GM18868 (cell line): Measurements from ENCODE around the gene AGT.

Experiments
- ATAC-seq: cut with Tn5 transposase; IDR thresholded peaks from one replicate; pipeline ENCODE4 v1.9.1; 2021; ENCODE audit warnings: mild to moderate bottlenecking, moderate library complexity; ENCODE audit not compliant: unreplicated experiment

Gene AGT

DNA sequence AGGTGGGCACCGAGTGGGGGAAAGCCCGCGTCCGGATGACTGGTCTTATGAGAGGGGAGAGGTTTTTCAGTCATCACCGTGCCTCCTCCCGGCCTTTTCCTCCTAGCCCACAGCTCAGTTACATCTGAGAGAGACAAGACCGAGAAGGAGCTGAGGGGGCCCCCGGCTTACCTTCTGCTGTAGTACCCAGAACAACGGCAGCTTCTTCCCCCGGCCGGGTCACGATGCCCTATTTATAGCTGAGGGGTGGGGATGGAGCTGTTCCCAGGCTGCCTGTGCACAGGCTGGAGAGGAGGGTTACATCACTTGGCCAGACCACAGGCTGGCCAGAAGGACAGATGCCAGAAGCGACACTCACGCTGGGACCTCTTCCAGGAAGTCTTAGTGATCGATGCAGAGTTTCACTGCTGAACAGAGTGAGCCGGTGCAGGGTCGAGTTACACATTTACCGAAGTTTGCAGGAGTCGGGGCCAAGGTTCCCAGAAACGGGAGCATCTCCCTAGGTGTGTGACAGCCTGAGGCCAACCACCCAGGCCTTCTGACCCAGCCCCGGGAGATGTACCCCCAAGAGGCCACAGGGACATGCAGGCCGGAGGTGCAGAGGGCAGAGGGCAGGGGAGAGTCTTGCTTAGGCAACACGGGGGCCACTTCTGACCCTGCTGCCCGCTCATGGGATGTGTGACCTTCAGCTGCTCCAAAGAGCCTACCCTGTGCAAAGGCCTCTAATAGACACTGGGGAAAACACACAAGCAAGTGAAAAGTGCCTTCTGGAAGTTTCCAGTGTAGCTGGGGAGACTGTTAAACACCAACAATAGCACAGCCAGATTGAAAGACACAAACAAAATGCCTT is at the start of gene AGT:
TSS of gene AGT (minus strand) at position 208 of the 850 bp plus-strand sequence. CDS start 3,299 bp downstream, outside the sequence.
- no peak for ATAC-seq

DNA sequence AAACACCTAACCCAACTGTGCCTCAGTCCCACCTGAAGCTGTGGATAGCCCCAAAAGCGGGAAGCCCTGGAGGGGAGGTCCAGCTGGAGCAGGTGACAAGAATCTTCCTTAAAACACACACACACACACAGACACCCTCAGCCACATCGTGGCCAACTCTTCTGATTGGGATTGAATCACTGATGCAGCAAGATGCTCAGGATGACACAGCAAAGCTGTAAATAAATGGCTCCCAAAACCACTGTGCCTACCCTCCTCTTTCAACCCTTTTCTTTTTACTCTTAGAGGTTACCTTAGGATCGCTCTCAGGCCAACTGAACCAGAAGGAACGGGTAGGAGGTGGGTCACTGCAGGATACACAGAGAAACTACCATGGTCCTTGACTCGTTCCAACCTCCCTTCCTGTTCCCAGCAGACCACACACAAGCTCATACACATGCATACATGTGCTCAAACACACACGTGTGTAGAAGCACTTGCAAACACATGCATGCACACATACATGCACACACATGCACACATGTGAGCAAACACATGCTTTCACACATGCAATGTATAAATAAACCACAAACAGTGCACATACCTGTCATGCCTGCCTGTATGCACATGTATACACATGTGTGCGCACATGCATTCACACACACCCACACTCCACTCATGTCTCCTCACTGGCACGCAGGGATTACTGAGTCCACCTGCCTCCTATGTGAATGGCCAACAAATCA is 47.7 kb upstream of the AGT start:
- no peak for ATAC-seq

DNA sequence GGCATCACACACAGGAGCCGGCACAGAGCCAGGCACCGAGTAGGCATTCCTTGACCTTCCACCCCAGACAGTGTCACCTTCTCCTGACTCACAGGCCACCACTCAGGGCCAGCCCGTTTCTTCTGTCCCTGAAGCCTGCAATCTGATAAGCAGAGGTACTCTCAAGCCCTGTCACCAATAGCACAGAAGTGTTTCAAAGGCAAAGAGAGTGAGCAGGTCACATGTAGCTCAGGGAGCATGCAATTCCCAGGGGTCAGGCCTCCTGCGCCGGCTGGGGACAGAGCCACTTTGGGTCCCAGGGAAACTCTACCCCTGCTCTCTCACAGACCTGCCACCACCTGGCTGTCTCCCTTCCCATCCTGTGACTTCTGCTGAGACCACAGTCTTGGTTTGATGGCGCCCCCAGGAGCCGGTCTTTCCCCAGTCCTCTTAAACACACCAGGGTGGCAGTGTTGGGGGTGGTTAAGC is 46.5 kb upstream of the AGT start:
- ATAC-seq, result no peak

DNA sequence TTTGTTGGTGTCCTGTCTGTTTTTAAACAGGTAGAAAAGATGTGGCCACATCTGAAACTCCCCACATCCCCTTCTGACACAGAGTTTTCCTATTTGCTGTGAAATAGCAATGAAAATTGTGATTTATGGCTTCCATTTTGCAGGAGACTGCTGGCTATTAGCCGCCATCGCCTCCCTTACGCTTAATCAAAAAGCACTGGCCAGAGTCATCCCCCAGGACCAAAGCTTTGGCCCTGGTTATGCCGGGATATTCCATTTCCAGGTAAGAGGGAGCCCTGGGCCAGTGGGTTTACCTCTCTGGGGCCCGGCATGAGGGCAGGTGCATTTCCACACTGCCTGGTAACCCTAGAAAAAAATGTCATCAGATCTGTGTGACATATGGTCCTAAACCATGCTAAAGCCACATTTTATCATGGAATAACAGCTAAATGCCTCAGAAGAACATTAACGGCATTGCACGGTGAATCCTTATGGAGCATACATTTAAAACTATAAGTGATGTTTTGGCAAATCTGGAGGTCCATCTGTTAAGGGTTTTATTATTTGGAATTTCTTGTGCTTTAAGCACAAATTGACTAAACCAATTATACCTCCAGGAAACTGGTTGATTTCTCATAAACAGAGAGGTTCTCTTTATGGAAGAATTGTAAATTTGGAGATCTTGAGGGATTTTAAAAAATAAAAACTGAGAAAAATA is 45.6 kb upstream of the AGT start:
- ATAC-seq, result no peak

DNA sequence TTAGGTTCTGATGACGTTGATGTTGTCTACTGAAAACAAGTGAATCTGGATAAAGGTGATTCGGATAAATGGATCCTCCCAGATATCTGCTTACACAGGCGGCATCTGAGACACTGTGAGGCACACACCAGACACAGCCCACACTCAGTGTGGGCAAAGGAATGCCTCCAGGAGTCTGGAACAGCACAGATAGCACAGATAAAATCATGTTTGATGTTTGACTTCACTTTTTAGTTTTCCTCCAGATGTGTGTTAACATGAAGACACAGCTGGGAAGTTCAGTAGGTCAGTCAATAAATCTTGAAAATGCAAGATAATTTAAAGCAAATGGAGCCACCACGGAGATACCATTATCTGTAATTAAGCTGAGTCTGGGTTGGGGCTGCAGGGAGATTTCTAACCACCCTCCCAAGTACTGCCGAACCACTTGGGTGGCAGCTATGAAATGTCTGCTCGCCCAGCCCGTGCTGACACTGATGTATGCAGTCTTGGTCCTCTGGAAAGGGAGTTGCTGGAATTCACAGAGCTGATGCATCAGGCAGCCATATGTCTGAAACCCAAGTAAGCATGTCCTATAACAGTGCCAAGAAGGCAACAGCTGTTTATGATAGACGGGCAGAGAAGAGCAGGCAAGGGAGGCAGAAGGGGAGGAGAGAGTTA is 44.9 kb upstream of the AGT start:
- ATAC-seq, result no peak

DNA sequence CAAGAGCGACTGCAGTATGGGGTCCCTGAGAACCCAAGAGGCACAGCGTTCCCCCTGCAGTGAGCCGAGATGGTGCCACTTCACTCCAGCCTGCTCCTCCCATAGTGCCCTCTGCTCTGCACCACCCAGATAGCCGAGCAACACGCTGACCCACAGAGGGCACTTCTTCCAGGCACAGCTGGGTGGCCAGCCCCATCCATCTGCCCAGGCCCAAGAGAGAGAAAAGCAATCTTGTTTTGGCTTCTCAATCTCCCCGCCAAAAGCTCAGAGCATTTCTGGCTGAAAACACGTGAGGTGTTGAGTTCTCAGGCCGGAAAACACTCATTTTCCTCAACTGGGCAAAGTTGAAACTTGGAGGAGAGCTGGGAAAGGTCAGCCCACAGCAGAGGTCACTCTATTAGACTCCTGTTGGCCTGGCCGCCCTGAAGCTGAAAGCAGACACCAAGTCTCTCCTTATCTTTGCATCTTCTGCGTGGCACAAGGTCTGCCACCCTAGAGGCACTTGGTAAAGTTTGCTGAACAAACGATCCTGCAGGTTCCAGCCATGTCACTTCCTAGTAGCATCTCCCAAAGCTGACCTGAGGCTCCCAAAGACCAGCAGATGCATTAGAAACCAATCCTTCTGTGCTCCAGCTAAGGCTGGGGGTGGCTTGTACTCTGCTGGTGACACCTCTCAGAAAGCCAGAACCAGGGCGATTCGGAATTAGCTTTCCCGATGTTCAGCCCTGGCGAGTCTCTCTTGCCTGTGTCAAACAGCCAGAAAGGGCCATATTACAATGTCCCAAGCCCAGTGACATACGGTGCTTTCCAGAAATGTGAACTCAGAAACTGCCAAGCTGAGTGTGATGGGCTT is 44.2 kb upstream of the AGT start:
- ATAC-seq, result no peak

DNA sequence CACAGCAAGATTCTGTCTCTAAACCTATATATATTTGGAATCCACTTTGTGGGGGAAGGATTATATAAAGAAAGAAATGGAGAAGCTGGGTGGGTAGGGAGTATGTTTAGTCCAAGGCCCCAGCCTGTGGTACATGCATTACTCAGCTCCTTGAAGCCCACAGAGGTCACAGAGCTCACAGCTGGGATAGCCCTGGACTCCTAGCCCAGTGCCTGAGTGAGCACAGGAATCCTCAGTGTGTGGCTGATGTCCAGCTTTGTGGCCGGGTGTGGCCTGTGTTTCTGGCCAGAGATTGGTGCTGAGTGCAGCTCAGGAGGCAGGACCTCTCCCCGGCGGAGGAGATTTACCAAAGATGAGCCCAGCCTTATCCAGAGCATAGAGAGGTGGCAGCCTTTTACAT is 40.9 kb upstream of the AGT start:
- ATAC-seq, result no peak

DNA sequence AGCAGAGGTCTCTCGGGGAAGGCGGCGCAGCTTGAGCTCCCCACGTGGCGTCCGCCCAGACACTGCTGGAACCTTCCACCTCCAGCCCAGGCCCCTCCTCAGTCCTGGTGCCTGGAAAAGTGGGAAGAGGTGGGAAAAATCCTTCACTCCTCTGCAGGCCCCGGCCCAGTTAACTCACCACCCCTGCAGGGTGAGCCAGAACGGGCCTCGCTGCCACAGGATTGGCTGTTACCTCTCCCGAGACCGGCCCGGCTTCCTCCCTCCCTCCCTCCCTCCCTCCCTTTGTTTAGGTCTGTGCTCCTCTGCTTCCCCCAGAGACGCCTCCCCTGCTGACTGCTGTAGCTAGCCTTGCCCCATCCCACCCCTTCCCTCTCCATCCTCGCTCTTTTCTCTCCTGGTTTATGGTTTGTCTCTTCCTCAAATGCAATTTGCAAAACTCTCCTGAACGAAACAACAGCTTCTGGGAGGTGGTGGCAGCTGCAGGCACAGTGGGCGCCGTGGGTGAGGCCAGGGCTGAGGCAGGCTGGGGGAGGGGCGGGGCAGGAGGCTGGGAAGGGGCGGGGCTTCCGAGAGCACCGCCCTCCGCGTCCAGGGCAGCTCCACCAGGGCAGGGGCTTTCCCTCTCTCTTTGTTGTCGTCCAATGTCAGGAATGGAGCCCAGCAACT is 39.8 kb upstream of the AGT start:
- peak; percentile 61 for ATAC-seq

DNA sequence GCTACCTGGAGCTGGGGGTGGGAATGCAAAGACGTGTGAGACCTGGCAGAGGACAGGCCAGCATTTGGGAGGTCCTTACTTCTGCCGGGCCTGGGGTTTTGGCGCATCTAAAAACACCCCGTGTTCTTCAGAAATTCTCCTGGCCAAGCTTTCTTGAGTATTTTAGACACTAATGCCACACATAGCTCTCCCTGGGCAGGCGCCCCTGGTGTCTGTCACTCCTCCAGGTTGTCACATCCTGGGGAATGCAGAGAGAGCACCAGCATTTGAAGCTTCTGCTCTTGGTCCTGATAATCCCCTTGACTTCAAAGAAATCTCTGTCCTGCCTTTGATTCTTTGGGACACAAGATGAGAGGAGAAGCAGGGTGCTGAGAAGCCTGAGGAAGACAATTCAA is 39.3 kb upstream of the AGT start:
- ATAC-seq, result no peak

DNA sequence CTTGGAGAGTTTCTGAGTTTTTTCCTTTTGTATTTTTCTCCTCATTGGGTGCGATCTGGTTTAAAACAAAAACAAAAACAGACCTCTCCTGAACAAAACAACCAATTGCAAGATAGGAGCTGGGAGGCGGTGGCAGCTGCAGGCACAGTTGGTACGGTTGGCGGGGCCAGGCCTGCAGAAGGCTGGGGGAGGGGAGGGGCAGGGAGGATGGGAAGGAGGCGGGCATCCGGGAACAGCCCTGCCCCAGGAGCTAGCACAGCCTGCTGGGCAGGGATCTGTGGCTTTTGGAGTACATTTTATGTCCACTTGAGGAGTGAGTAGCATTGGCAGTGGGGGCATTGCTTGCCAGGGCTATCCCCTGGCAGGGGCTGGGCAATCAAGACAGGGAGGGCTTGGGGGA is 38.5 kb upstream of the AGT start:
- no peak for ATAC-seq

DNA sequence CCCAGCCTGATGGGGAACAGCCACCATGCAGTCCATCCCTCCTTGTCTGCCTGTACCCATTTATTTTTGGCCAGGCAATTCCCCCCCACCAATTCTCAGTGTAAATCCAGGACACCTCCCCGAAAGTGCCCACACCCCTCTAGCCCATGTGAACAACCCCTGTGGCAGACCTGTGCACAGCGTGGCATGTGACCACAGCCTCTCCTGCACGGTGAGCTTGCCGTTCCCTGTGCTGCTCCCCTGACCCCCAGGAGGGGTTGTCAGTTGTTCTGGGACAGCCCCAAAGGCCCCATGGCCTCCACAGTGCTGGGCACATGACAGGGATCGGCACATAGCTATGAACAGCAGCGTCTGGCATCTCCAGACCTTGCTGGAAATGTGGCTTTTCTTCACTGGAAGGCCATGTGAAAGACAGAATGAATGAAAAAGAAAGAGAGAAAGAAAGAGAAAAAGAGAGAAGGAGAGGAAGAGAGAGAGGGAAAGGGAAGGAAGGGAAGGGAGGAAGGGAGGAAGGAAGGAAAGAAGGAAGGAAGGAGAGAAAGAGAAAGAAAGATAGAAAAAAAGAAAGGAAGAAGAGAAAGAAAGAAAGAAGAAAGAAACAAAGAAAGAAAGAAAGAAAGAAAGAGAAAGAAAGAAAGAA is 37.2 kb upstream of the AGT start:
- no peak for ATAC-seq

DNA sequence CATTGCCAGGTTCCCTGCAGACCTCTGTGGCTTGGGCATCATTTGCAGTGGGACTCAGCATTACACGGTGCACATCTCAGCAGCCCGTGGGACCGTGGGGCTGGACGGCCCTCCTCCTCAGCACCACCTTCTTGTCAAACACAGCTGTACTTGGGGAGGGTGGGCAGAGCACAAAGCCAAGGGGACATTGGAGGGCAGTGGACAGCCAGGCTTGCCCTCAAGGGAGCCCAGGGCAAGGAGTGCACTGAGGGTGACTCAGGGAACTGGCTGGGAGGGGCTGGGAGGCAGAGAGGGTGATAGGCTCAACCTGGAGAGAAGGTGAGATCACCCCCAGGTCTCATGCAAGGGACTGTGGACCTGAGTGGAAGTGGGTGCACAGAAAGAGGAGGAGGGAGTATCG is 36.7 kb upstream of the AGT start:
- no peak for ATAC-seq

DNA sequence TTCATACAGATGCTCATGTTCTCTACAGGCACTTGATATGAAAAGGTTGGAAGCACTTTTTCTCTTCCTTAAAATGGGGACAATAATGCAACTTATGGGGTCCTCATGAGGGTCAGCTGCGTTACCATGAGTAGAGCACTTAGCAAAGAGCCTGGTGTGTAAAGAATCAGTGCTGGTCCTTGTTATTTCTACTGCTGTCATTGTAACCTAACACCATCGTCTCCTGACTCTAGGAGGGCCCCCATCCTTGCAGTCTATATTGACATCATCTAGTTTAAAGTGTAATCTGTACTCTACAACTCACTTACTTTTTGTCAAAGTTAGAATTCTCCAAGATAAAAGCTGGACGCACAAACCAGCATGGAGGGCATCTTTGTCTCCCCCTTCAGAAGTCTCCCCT is 35.7 kb upstream of the AGT start:
- no peak for ATAC-seq

DNA sequence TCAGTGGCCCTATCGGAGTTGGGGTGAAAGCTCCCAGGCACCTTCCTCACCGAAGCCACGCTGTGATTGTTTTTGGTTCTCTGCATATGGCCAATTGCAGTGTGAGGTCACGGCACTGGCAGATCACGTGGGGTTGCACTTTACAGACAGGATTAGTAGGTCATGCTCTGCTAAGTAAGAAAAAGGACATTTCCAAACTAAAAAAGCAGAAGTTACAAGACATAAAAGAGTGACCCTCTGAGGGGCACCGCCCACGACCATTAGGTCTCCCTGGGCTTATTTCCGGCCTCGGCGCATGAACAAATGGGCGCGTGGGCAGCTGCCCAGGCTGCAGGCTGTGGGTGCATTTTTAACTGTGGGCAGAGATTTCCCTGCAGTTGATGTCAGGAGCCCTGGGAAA is 35.2 kb upstream of the AGT start:
- ATAC-seq, result peak; percentile 40

DNA sequence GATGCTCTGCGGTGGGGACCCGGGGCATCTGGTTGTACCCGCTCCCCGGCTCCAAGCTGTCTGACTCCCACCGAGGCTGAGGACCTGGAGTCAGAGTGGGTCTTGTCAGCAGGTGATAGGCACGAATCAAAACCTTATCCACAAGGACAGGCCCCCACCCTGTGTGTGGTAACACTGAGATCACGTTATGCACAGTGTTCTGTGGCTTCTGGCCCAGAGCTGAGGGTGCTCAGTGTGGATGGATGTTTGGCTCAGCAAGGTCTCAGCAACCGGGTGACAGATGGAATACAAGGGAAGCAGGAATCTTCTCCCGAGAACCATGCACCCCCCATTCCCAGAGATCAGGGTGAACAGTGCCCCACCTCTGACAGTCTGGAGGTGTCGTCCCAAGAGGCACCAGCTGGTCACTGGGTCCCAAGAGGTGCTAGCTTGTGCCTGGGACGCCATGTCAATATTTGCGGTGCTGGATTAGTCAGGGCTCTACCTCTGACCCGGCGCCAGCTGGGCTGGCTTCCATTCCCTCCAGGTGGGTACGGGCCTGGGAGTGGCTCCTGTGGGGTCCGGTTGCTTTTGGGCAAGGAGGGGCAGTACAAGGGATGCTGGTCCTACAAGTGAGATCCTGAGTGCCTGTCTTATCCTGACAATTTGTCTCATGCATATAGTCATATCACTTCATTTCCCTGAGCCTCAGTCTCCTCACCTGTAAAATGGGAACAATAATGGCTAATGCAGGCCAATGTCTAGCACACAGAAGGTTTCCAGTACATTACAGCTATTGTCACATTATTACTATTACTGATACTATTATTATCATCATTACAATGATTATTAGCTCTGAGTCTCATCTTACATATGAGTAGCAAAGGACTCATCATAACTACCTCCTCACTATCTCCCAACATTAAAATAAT is 34.2 kb upstream of the AGT start:
- no peak for ATAC-seq

DNA sequence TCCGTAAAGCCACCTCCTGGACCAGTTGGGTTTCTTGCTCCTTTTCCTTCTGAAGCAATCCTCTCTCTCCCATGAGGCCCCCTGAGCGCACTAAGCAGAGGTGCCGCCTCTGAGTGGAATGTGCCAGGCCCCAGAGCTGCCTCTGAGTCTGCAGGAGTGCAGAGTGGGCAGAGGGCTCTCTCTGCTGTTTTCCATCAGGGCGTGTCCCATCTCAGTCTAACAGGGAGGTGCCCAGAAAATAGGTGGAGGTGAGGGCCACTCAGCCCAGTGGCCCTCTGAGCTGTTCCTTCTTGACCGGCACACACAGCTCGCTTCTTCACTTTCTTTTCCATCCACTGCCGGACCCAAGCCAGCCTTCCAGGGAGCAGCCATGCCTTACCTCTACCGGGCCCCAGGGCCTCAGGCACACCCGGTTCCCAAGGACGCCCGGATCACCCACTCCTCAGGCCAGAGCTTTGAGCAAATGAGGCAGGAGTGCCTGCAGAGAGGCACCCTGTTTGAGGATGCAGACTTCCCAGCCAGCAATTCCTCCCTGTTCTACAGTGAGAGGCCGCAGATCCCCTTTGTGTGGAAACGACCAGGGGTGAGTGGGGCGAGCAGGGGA is 33.3 kb upstream of the AGT start, which contains the start of gene CAPN9:
TSS of gene CAPN9 (plus strand) at position 262 of the 604 bp plus-strand sequence. CDS start at position 371, 109 bp downstream.
- ATAC-seq, result no peak

DNA sequence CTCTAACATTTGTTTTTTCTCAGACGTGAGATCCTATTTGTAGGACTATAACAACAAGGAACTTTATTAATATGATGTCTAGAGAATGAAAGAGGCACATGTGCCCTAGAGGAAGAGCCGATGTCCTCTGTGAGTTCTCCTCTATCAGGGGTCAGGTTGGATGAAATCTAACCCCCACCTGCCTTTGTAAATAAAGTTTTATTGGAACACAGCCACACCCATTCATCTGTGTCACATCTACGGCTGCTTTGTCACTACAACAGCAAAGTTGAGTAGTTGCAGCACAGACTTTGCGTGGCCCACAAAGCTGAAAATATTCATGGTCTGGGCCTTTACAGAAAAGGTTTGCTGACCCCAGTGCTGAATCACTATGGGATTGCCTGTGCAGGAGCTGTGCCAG is 32.7 kb upstream of the AGT start:
- ATAC-seq, result no peak

DNA sequence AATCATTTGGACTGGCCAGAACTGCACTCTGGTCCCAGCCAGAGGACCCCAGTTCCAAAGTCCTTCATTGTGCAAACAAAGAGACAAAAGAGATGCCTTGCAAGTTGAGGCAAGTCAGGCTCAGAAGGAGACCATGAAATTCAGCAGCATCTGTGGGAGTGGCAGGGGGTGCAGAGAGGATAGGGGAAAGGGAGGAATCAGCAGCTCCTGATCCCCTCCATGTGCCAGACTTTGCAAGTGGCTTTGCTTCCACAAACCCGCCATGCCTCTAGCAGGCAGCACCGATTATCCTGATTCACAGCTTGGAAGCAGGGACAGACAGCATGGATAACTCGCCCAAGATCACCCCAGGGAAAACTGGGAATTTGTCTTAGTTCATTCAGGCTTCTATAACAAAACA is 31.1 kb upstream of the AGT start:
- ATAC-seq, result no peak
